GM23338 (cell line): ENCODE results near the gene NPIPB2. TPM values are rescaled to one million over a fixed set of nuclear protein-coding genes. Genes with fewer than 3 reads are reported as not detected.

Experiments
- ATAC-seq: fragments of 200-7000 bp; cut with Tn5 transposase; 3 replicates; pipeline ENCODE4 v1.9.1; 2020
- DNase-seq: peaks from one replicate; pipeline ENCODE4 v3.0.0-alpha.2; 2015; ENCODE audit warnings: low spot score
- H2AFZ ChIP-seq: fragments of 200-600 bp; sonication (generic); 2 replicates; pipeline ENCODE4 v1.8.0; 2016; ENCODE audit warnings: antibody characterized with exemption, mild to moderate bottlenecking, moderate library complexity
- H3F3A ChIP-seq: fragments of 200-600 bp; sonication (generic); replicated peaks from 2 replicates; pipeline ENCODE4 v1.8.0; 2017; ENCODE audit warnings: antibody characterized with exemption, mixed run types, low read depth
- H3K27ac ChIP-seq: fragments of 200-600 bp; sonication (generic); 2 replicates; pipeline ENCODE4 v1.6.1; 2016; ENCODE audit warnings: low read depth
- H3K27me3 ChIP-seq: fragments of 200-600 bp; sonication (generic); 2 replicates; pipeline ENCODE4 v1.8.0; 2016; ENCODE audit warnings: mild to moderate bottlenecking, mixed run types, moderate library complexity; ENCODE audit not compliant: insufficient read depth
- H3K36me3 ChIP-seq: fragments of 200-600 bp; sonication (generic); 2 replicates; pipeline ENCODE4 v1.8.0; 2016; ENCODE audit warnings: mild to moderate bottlenecking; ENCODE audit not compliant: insufficient read depth
- H3K4me1 ChIP-seq: fragments of 200-600 bp; sonication (generic); 2 replicates; pipeline ENCODE4 v1.8.0; 2016; ENCODE audit warnings: mild to moderate bottlenecking, moderate library complexity; ENCODE audit not compliant: insufficient read depth
- H3K4me2 ChIP-seq: fragments of 200-600 bp; sonication (generic); 2 replicates; pipeline ENCODE4 v1.7.1; 2017; ENCODE audit warnings: mixed run types
- H3K4me3 ChIP-seq: fragments of 200-600 bp; sonication (generic); 2 replicates; pipeline ENCODE4 v1.6.1; 2016; ENCODE audit warnings: mixed run types
- H3K79me2 ChIP-seq: fragments of 200-600 bp; sonication (generic); replicated peaks from 2 replicates; pipeline ENCODE4 v1.8.0; 2017; ENCODE audit warnings: mild to moderate bottlenecking; ENCODE audit not compliant: insufficient read depth
- H3K9me2 ChIP-seq: fragments of 200-600 bp; sonication (generic); 2 replicates; pipeline ENCODE4 v1.8.0; 2017; ENCODE audit not compliant: insufficient read depth
- H4K20me1 ChIP-seq: fragments of 200-600 bp; sonication (generic); replicated peaks from 2 replicates; pipeline ENCODE4 v1.8.0; 2017; ENCODE audit warnings: mild to moderate bottlenecking; ENCODE audit not compliant: insufficient read depth
- H3K27ac Mint-ChIP-seq: 2 replicates; pipeline ENCODE4 v1.8.0; 2020; ENCODE audit warnings: inconsistent platforms, mild to moderate bottlenecking, moderate library complexity, mixed read lengths
- H3K27me3 Mint-ChIP-seq: 3 replicates; pipeline ENCODE4 v1.8.0; 2022; ENCODE audit warnings: low read depth, mild to moderate bottlenecking, moderate library complexity, mixed read lengths, inconsistent platforms; ENCODE audit not compliant: insufficient read depth, poor library complexity
- H3K36me3 Mint-ChIP-seq: 3 replicates; pipeline ENCODE4 v1.8.0; 2021; ENCODE audit warnings: low read depth, mild to moderate bottlenecking, inconsistent platforms, moderate library complexity, mixed read lengths
- H3K4me1 Mint-ChIP-seq: 3 replicates; pipeline ENCODE4 v1.8.0; 2020; ENCODE audit warnings: mild to moderate bottlenecking, inconsistent platforms, mixed read lengths
- H3K4me3 Mint-ChIP-seq: 3 replicates; pipeline ENCODE4 v1.8.0; 2021; ENCODE audit warnings: moderate library complexity, mild to moderate bottlenecking, inconsistent platforms, mixed read lengths
- H3K9me3 Mint-ChIP-seq: 3 replicates; pipeline ENCODE4 v1.8.0; 2020; ENCODE audit warnings: moderate library complexity, mild to moderate bottlenecking, inconsistent platforms, mixed read lengths
- EZH2 ChIP-seq: fragments of 200-600 bp; sonication (generic); IDR thresholded peaks from one replicate; pipeline ENCODE4 v1.8.0; 2017; ENCODE audit warnings: antibody characterized with exemption, mild to moderate bottlenecking, low read depth; ENCODE audit not compliant: unreplicated experiment
- NANOG ChIP-seq: IDR thresholded peaks from 2 replicates; pipeline ENCODE4 v1.6.1; 2016; ENCODE audit warnings: antibody characterized with exemption, borderline replicate concordance
- POLR2AphosphoS5 ChIP-seq: IDR thresholded peaks from 2 replicates; pipeline ENCODE4 v1.6.1; 2016; ENCODE audit warnings: antibody characterized with exemption, low read depth
- STAT1 ChIP-seq: IDR thresholded peaks from one replicate; pipeline ENCODE4 v1.6.1; 2016; ENCODE audit warnings: antibody characterized with exemption; ENCODE audit not compliant: unreplicated experiment
- ZNF114 ChIP-seq: fragments of 250-450 bp; sonication (Bioruptor Pico); IDR thresholded peaks from 2 replicates; pipeline ENCODE4 v1.5.0; 2020; ENCODE audit warnings: mild to moderate bottlenecking, moderate library complexity
- polyA plus RNA-seq: library from polyadenylated mRNA; unstranded; fragments of >200 nt; fragmentation: Nextera tagmentation; extraction: Ambion mirVana; gene quantifications from 2 replicates; pipeline ENCODE4 v1.2.1, GENCODE V29; 2016
- total RNA-seq: library from RNA; depleted of rRNA; stranded (reverse); fragments of >200 nt; shearing (Covaris generic); gene quantifications from 2 replicates; pipeline ENCODE4 v1.2.3, GENCODE V29; 2014
- TF ChIP-seq, protein P1 (sequence below): IDR thresholded peaks from one replicate; pipeline ENCODE4 v1.6.1; 2018; ENCODE audit warnings: antibody characterized with exemption; ENCODE audit not compliant: unreplicated experiment
- TF ChIP-seq, protein P2 (sequence below): fragments of 250-450 bp; sonication (Bioruptor Pico); IDR thresholded peaks from 2 replicates; pipeline ENCODE4 v1.5.0; 2020; ENCODE audit warnings: mild to moderate bottlenecking, moderate library complexity

Gene NPIPB2
- total and polyA plus RNA-seq, 2 experiments from 2014 or later, result 1.0 to 6.8 TPM

DNA sequence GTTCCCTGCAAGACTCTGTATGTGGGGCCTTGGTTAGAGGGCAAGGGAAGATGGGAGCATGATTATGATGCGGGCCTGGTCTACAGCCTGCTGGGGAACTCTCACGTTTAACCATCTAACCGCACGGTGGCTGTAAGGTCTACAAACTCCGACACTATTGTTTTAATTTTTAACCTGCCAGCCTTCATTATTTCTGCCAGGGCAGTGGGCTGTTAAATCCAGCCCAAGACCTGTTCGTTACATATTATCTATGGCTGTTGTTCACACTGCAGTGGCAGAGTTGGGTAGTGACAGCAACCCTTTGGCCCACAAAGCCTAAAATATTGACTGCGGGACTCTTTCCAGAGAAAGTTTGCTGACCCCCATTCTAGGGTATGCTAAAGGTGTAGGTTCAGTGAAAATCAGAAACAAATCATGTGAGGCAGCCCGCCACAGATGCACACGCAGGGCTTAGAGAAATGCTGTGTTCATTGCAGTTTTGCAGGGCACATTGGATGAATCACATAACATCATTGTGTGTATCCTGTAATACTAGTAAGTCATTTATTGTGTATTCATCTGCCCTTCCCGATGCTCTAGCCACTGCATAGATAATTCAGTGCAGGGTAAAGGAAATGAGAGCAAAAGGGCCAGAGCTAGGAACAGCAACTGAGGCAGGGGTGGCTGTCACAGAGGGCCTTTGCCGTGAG, 49.0 kb upstream of the NPIPB2 start (continued):
- TF ChIP-seq, protein P1, sequence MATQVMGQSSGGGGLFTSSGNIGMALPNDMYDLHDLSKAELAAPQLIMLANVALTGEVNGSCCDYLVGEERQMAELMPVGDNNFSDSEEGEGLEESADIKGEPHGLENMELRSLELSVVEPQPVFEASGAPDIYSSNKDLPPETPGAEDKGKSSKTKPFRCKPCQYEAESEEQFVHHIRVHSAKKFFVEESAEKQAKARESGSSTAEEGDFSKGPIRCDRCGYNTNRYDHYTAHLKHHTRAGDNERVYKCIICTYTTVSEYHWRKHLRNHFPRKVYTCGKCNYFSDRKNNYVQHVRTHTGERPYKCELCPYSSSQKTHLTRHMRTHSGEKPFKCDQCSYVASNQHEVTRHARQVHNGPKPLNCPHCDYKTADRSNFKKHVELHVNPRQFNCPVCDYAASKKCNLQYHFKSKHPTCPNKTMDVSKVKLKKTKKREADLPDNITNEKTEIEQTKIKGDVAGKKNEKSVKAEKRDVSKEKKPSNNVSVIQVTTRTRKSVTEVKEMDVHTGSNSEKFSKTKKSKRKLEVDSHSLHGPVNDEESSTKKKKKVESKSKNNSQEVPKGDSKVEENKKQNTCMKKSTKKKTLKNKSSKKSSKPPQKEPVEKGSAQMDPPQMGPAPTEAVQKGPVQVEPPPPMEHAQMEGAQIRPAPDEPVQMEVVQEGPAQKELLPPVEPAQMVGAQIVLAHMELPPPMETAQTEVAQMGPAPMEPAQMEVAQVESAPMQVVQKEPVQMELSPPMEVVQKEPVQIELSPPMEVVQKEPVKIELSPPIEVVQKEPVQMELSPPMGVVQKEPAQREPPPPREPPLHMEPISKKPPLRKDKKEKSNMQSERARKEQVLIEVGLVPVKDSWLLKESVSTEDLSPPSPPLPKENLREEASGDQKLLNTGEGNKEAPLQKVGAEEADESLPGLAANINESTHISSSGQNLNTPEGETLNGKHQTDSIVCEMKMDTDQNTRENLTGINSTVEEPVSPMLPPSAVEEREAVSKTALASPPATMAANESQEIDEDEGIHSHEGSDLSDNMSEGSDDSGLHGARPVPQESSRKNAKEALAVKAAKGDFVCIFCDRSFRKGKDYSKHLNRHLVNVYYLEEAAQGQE, result no peak
- TF ChIP-seq POLR2AphosphoS5 (no peak), ZNF114 (CRISPR knock-in tag) (no peak)

- H3K4me3 Mint-ChIP-seq, result no peak overlapping the region
- no peaks in the 10 kb centered on the region for H3K36me3 Mint-ChIP-seq
- peaks cover 8% of the 10 kb centered on the region for H3K4me1 Mint-ChIP-seq
- no peaks in the 10 kb centered on the region for H3K4me1 ChIP-seq
- no peak overlapping the region for H3K4me2 ChIP-seq
- no peaks in the 10 kb centered on the region for H3F3A ChIP-seq
- H3K27ac Mint-ChIP-seq, result no peak overlapping the region
- H3K4me3 ChIP-seq, result no peak overlapping the region
- H3K36me3 ChIP-seq, result no peaks in the 10 kb centered on the region
- no peaks in the 10 kb centered on the region for H3K9me3 Mint-ChIP-seq
- ATAC-seq (no peak), DNase-seq (no peak)
- H3K9me2 ChIP-seq, result no peaks in the 10 kb centered on the region
- H3K79me2 ChIP-seq, result no peaks in the 10 kb centered on the region; the same call in 1 of the 2 replicates
- no peak overlapping the region for H2AFZ ChIP-seq
- H3K27me3 ChIP-seq, result no peaks in the 10 kb centered on the region
- H4K20me1 ChIP-seq, result no peaks in the 10 kb centered on the region
- H3K27ac ChIP-seq, result no peak overlapping the region
- H3K27me3 Mint-ChIP-seq, result peaks cover 1% of the 10 kb centered on the region
- TF ChIP-seq, protein P2, sequence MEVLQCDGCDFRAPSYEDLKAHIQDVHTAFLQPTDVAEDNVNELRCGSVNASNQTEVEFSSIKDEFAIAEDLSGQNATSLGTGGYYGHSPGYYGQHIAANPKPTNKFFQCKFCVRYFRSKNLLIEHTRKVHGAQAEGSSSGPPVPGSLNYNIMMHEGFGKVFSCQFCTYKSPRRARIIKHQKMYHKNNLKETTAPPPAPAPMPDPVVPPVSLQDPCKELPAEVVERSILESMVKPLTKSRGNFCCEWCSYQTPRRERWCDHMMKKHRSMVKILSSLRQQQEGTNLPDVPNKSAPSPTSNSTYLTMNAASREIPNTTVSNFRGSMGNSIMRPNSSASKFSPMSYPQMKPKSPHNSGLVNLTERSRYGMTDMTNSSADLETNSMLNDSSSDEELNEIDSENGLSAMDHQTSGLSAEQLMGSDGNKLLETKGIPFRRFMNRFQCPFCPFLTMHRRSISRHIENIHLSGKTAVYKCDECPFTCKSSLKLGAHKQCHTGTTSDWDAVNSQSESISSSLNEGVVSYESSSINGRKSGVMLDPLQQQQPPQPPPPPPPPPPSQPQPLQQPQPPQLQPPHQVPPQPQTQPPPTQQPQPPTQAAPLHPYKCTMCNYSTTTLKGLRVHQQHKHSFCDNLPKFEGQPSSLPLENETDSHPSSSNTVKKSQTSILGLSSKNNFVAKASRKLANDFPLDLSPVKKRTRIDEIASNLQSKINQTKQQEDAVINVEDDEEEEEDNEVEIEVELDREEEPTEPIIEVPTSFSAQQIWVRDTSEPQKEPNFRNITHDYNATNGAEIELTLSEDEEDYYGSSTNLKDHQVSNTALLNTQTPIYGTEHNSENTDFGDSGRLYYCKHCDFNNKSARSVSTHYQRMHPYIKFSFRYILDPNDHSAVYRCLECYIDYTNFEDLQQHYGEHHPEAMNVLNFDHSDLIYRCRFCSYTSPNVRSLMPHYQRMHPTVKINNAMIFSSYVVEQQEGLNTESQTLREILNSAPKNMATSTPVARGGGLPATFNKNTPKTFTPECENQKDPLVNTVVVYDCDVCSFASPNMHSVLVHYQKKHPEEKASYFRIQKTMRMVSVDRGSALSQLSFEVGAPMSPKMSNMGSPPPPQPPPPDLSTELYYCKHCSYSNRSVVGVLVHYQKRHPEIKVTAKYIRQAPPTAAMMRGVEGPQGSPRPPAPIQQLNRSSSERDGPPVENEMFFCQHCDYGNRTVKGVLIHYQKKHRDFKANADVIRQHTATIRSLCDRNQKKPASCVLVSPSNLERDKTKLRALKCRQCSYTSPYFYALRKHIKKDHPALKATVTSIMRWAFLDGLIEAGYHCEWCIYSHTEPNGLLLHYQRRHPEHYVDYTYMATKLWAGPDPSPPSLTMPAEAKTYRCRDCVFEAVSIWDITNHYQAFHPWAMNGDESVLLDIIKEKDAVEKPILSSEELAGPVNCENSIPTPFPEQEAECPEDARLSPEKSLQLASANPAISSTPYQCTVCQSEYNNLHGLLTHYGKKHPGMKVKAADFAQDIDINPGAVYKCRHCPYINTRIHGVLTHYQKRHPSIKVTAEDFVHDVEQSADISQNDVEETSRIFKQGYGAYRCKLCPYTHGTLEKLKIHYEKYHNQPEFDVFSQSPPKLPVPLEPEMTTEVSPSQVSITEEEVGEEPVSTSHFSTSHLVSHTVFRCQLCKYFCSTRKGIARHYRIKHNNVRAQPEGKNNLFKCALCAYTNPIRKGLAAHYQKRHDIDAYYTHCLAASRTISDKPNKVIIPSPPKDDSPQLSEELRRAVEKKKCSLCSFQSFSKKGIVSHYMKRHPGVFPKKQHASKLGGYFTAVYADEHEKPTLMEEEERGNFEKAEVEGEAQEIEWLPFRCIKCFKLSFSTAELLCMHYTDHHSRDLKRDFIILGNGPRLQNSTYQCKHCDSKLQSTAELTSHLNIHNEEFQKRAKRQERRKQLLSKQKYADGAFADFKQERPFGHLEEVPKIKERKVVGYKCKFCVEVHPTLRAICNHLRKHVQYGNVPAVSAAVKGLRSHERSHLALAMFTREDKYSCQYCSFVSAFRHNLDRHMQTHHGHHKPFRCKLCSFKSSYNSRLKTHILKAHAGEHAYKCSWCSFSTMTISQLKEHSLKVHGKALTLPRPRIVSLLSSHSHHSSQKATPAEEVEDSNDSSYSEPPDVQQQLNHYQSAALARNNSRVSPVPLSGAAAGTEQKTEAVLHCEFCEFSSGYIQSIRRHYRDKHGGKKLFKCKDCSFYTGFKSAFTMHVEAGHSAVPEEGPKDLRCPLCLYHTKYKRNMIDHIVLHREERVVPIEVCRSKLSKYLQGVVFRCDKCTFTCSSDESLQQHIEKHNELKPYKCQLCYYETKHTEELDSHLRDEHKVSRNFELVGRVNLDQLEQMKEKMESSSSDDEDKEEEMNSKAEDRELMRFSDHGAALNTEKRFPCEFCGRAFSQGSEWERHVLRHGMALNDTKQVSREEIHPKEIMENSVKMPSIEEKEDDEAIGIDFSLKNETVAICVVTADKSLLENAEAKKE (CRISPR knock-in tag), result no peak
- TF ChIP-seq EZH2 (no peak), STAT1 (no peak), NANOG (no peak)
- TF ChIP-seq, protein P1, result no peak
Observed at GRCh38 chr16:11988258-11988978, 46.6 kb upstream of the NPIPB2 start.
